Upper lobe of right lung (tissue), 1 donor: ENCODE results near the gene TAMALIN. TPM values are rescaled to one million over a fixed set of nuclear protein-coding genes. Genes with fewer than 3 reads are reported as not detected.

Source experiments
- ATAC-seq: fragments of 200-7000 bp; cut with Tn5 transposase; one replicate; pipeline ENCODE4 v1.9.1; 2020; ENCODE audit warnings: mild to moderate bottlenecking, moderate library complexity
- DNase-seq: peaks from one replicate; pipeline ENCODE4 v3.0.0-alpha.2; 2020
- H3K27ac ChIP-seq: fragments of 200-600 bp; one replicate; pipeline ENCODE4 v1.8.0; 2022
- H3K27me3 ChIP-seq: fragments of 200-600 bp; one replicate; pipeline ENCODE4 v1.8.0; 2022; ENCODE audit warnings: mild to moderate bottlenecking
- H3K36me3 ChIP-seq: fragments of 200-600 bp; one replicate; pipeline ENCODE4 v1.8.0; 2022
- H3K4me1 ChIP-seq: fragments of 200-600 bp; one replicate; pipeline ENCODE4 v1.8.0; 2022
- H3K4me3 ChIP-seq: fragments of 200-600 bp; one replicate; pipeline ENCODE4 v1.8.0; 2022; ENCODE audit warnings: mild to moderate bottlenecking
- H3K9me3 ChIP-seq: fragments of 200-600 bp; one replicate; pipeline ENCODE4 v1.8.0; 2022
- intact Hi-C: fragments of 100-400 bp; cut with DNase I; formaldehyde crosslinking; loops from one replicate; pipeline ENCODE4 v1.11.0; 2022
- total RNA-seq: library from RNA; stranded (reverse); fragmentation: NEBNext Ultra II Directional; extraction: Animal tissue kit (Norgen Biotek cat#: 25700); gene quantifications from one replicate; pipeline ENCODE4 v1.2.1, GENCODE V29; 2021
- TF ChIP-seq, protein P1 (sequence below): fragments of 200-600 bp; IDR thresholded peaks from one replicate; pipeline ENCODE4 v1.8.0; 2022; ENCODE audit warnings: antibody characterized with exemption
- donor health status: DM: no; HTN: yes; CAD: no; lungs with severe emphysema.

TAMALIN gene
- total RNA-seq, 1 donor from 2014 or later = 199 TPM

DNA sequence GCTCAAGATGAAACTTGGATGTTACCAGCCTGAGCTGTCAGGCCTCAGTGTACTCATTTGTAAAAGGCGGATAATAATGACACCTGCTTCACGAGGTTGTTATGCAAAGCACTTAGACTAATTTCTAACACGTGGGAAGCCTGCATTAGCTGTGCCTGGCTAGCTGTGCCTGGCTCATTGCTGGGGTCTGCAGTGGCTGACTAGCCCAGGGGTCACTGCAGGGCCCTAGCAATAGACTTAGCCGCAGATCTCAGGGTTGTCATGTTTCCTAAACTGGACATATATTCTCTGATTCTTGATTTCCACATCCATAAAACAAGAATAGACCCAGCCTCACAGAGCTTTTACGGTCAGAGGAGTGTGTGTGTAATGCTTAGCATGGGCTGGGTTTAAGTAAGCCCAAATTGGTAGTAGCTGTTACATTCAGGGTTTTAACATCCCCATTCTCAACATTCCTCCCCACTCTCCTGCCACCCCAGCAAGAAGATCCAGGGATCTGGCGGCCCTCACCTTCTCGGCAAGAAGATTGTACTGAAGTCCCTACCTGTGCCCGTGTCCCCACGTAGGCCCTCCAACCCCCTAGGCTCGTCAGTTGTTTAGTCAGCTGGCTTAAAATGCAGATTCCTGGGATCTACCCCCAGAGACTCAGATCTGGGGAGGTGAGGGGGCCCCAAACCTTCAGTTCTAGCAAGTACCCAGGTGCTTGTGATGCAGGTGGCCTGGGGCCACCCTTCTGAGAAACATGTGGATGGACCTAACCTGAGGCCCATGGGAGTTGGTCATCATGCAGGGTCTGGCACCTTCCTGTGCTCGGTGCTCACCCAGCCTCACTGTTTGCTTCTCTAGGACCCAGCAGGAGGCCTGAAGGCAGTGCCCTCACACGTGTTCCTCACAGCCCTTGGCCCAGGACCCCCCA is 53.1 kb downstream of the TAMALIN start:
- no peak overlapping the region for H3K4me3 ChIP-seq

DNA sequence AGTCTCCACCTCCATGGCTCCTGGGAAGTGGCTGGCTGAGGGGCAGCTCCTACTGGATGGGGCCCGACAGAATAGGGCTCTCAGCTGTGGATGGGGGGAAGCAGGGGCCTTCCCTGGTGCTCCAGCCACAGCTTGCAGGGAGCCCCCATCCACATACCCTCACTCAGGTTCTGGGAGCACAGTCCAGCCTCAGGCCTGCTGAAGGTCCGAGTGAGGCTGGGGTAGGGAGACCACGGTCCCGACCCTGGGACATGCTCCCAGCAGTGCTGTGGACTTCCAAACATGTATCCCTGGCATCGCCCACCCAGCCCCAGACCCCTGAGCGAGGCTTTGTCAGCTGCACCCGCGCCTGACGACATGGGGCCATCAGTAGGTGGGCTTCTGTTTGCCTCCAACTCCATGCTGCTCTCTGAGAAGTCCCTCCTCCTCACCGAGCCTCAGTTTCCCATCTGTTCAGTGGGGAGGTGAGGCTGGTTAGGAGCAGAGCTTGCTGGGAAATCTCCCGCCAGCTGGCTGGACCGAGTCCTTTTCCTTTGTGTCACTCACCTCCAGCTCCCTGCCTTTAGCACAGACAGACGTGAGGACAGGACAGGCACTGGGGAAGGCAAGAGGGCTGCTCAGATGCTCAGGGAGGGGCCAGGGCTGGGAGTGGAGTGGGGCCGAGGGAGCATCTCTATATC is 53.9 kb downstream of the TAMALIN start:
- intact Hi-C loops = no loop called here
- Histone ChIP-seq H3K36me3 (peaks cover 32% of the 10 kb centered on the region), H3K27me3 (no peaks in the 10 kb centered on the region), H3K4me3 (no peak overlapping the region), H3K9me3 (no peaks in the 10 kb centered on the region), H3K4me1 (no peaks in the 10 kb centered on the region), H3K27ac (no peak overlapping the region)
- TF ChIP-seq, protein P1, sequence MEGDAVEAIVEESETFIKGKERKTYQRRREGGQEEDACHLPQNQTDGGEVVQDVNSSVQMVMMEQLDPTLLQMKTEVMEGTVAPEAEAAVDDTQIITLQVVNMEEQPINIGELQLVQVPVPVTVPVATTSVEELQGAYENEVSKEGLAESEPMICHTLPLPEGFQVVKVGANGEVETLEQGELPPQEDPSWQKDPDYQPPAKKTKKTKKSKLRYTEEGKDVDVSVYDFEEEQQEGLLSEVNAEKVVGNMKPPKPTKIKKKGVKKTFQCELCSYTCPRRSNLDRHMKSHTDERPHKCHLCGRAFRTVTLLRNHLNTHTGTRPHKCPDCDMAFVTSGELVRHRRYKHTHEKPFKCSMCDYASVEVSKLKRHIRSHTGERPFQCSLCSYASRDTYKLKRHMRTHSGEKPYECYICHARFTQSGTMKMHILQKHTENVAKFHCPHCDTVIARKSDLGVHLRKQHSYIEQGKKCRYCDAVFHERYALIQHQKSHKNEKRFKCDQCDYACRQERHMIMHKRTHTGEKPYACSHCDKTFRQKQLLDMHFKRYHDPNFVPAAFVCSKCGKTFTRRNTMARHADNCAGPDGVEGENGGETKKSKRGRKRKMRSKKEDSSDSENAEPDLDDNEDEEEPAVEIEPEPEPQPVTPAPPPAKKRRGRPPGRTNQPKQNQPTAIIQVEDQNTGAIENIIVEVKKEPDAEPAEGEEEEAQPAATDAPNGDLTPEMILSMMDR = no peak
- ATAC-seq = no peak
- DNase-seq = no peak

More for the DNA sequence above, 53.1 kb downstream of the TAMALIN start:
- Histone ChIP-seq H3K27ac (no peak overlapping the region), H3K36me3 (peaks cover 40% of the 10 kb centered on the region), H3K9me3 (no peaks in the 10 kb centered on the region), H3K4me1 (no peaks in the 10 kb centered on the region), H3K27me3 (no peaks in the 10 kb centered on the region)
- ATAC-seq = peak; percentile 5
- TF ChIP-seq, protein P1 = no peak
- intact Hi-C loops = no loop called here
- peak; percentile 65 for DNase-seq

DNA sequence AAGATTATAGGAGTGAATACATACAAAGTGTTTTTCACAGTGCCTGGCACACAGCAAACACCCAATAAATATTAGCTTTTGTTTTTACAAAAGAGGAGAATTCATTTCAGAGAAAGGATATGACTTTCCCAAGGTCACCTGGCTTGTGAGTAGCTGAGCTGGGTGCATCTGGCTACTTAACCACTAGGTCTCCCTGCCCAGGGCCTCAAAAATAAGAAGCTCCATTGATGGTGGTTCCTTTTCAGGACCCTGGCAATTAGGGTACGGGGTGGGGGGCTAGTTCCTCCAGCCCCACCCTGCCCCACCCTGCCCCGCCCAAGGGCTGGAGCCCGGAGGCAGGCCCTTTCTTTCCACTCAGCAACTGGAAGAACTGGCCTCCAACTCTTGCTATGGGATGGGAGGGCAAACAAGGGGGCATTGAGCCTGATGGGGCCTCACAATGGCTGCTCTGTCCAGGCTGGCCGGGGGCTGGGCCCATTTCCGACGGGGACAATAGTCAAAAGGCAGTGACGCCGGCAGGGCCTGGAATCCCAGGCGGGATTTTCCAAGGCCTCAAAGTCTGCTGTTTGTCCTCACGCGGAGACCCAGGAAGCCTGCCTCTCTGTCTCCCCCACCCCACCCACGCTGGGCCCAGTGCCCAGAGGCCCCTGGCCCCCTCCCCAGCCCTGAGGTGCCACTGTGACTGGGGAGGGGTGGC is 54.9 kb downstream of the TAMALIN start:
- H3K36me3 ChIP-seq = peaks cover 29% of the 10 kb centered on the region
- H3K4me1 ChIP-seq = no peaks in the 10 kb centered on the region
- no peak overlapping the region for H3K27ac ChIP-seq
- intact Hi-C loops = no loop called here
- no peak overlapping the region for H3K4me3 ChIP-seq
- no peaks in the 10 kb centered on the region for H3K9me3 ChIP-seq
- DNase-seq (no peak), ATAC-seq (no peak)
- no peaks in the 10 kb centered on the region for H3K27me3 ChIP-seq
- TF ChIP-seq, protein P1 = no peak

DNA sequence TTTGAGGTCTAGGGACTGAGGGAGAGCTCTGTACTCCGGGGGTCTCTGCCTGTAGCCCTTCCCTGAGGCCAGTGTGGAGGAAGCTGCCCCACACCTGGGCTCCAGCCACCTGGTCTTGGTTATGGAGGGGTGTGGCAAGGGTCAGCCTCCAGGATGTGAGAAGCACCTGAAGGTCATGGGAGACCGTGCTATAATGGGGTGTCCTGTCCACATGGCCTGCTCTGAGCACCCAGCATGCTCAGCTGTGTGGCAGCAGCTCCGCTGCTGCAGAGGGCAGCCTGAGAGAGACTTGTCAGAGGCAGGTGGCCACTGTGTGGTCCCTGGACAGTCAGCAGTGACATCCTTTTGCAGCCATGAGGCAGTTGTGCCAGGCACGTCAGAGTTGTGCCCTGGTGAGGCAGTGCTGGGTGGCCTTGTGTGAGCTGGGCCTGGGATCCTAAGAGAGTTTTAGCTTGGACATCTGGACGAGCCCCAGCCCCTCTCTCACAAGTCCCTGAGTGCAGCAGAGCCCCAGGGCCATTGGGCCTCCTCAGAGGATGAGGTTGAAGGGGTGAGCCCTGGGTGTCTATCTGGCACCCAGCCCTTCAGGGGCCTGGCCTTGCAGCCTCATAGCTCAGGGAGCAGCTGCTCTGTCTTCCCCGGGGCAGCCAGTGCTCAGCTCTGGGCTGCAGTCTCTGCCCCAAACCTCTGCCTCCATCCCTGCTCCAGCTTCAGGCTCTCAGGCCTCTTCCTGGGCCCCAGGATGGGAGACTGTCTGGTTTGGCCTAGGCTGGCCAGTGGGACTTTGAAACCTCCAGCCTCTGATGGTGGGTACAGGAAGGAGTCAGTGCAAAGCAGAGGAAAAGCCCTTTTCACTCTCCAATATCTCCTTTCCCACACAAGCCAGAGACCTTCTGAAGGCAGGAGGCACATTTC is 55.7 kb downstream of the TAMALIN start:
- DNase-seq (no peak), ATAC-seq (no peak)
- Histone ChIP-seq H3K4me3 (no peak overlapping the region), H3K27me3 (no peaks in the 10 kb centered on the region), H3K27ac (no peak overlapping the region), H3K4me1 (no peaks in the 10 kb centered on the region), H3K9me3 (no peaks in the 10 kb centered on the region), H3K36me3 (peaks cover 21% of the 10 kb centered on the region)
- intact Hi-C loops = no loop called here
- TF ChIP-seq, protein P1 = no peak
